HS-27A (cell line): Measurements from ENCODE around the gene FKBP5.
"Not testable (repeated sequence)": the region's sequence is repeated elsewhere in the genome, so short reads cannot be mapped to it uniquely, and the experiment has no call there.

ENCODE experiments used
- DNase-seq: peaks from one replicate; pipeline ENCODE4 v3.0.0-alpha.2; 2012; ENCODE audit warnings: low read depth, missing footprints

The FKBP5 gene

GRCh38 chr6:35688605-35689322 is at the start of gene FKBP5:
Gene FKBP5 (minus strand): TSS chr6:35688915. CDS start chr6:35642824, 46,091 bp downstream.
- DNase-seq = peak; percentile 64

GRCh38 chr6:35737413-35738211 is 48.9 kb upstream of the FKBP5 start:
- DNase-seq = no peak

- DNase-seq = no peak
Observed at GRCh38 chr6:35736982-35737412, 48.3 kb upstream of the FKBP5 start, which contains the start of gene ARMC12. Gene ARMC12 (plus strand): TSS chr6:35737032. CDS start chr6:35737109, 77 bp downstream.

GRCh38 chr6:35736253-35736894 is 47.7 kb upstream of the FKBP5 start:
- no peak for DNase-seq

- no peak for DNase-seq
Observed at GRCh38 chr6:35735452-35735851, 46.7 kb upstream of the FKBP5 start.

GRCh38 chr6:35734319-35734718 is 45.6 kb upstream of the FKBP5 start:
- not testable (repeated sequence) for DNase-seq

GRCh38 chr6:35733633-35734032 is 44.9 kb upstream of the FKBP5 start:
- no peak for DNase-seq

- DNase-seq = no peak
Observed at GRCh38 chr6:35731736-35732532, 43.2 kb upstream of the FKBP5 start.

GRCh38 chr6:35731414-35731735 is 42.7 kb upstream of the FKBP5 start:
- no peak for DNase-seq

GRCh38 chr6:35730745-35731413 is 42.2 kb upstream of the FKBP5 start:
- DNase-seq = no peak

GRCh38 chr6:35729722-35730121 is 41.0 kb upstream of the FKBP5 start:
- no peak for DNase-seq

GRCh38 chr6:35728683-35729678 is 40.3 kb upstream of the FKBP5 start:
- DNase-seq = no peak

GRCh38 chr6:35727935-35728682 is 39.4 kb upstream of the FKBP5 start:
- no peak for DNase-seq

- no peak for DNase-seq
Observed at GRCh38 chr6:35727231-35727934, 38.7 kb upstream of the FKBP5 start.

GRCh38 chr6:35725721-35726438 is 37.2 kb upstream of the FKBP5 start:
- DNase-seq = no peak

- no peak for DNase-seq
Observed at GRCh38 chr6:35725081-35725708, 36.5 kb upstream of the FKBP5 start.

- no peak for DNase-seq
Observed at GRCh38 chr6:35724471-35724870, 35.8 kb upstream of the FKBP5 start.

- DNase-seq = no peak
Observed at GRCh38 chr6:35724059-35724458, 35.3 kb upstream of the FKBP5 start.
